CD14-positive monocyte (primary cell): ENCODE data around the gene COG6. TPM values are rescaled to one million over a fixed set of nuclear protein-coding genes. Genes with fewer than 3 reads are reported as not detected.

ENCODE experiments used
- DNase-seq, 3 donors: peaks; one replicate each; pipeline ENCODE4 v3.0.0-alpha.2; 2011 to 2022
- H2AFZ ChIP-seq: 2 replicates; pipeline ENCODE4 v1.6.0; 2012; ENCODE audit warnings: mild to moderate bottlenecking, low read depth, low read length, inconsistent platforms; ENCODE audit not compliant: insufficient read depth, poor library complexity, severe bottlenecking
- H3K27ac ChIP-seq, 2 donors: 1 replicate in 1 of 2; 2 replicates in 1 of 2; pipeline ENCODE4 v1.5.1; 2012 to 2013; ENCODE audit warnings: low read length in 2 of 2, control low read depth in 1 of 2, inconsistent platforms in 1 of 2, low read depth in 1 of 2, mild to moderate bottlenecking in 1 of 2
- H3K27me3 ChIP-seq, 2 donors: one replicate each; pipeline versions ENCODE4 v1.6.0 to v1.6.1; 2011 to 2013; ENCODE audit warnings: low read length in 2 of 2; ENCODE audit not compliant: control insufficient read depth in 2 of 2, insufficient read depth in 2 of 2
- H3K36me3 ChIP-seq, 2 donors: replicated peaks in 1 of 2; 1 replicate in 1 of 2; 2 replicates in 1 of 2; pipeline versions ENCODE4 v1.5.1 to v1.6.1; 2012 to 2013; ENCODE audit warnings: low read length in 2 of 2, control low read depth in 1 of 2, inconsistent platforms in 1 of 2, mild to moderate bottlenecking in 1 of 2; ENCODE audit not compliant: insufficient read depth in 2 of 2, control insufficient read depth in 1 of 2
- H3K4me1 ChIP-seq, 2 donors: 1 replicate in 1 of 2; 2 replicates in 1 of 2; pipeline versions ENCODE4 v1.5.1 to v1.6.1; 2012 to 2013; ENCODE audit warnings: low read length in 2 of 2, control low read depth in 1 of 2, inconsistent platforms in 1 of 2, mild to moderate bottlenecking in 1 of 2, moderate library complexity in 1 of 2; ENCODE audit not compliant: insufficient read depth in 2 of 2, control insufficient read depth in 1 of 2
- H3K4me2 ChIP-seq: replicated peaks from 2 replicates; pipeline ENCODE3; 2012; ENCODE audit warnings: low read length, moderate library complexity, mild to moderate bottlenecking; ENCODE audit not compliant: poor library complexity, severe bottlenecking; ENCODE audit errors: extremely low read depth
- H3K4me3 ChIP-seq, 3 experiments: fragments of 200-600 bp in 1 of 3; sonication (generic) in 1 of 3; replicated peaks in 1 of 3; 1 replicate in 2 of 3; 2 replicates in 1 of 3; pipeline ENCODE4 v1.5.1; 2011 to 2013; ENCODE audit warnings: low read length in 3 of 3, mild to moderate bottlenecking in 3 of 3, control low read depth in 2 of 3, low read depth in 2 of 3, inconsistent platforms in 1 of 3, moderate library complexity in 1 of 3
- H3K79me2 ChIP-seq: 2 replicates; pipeline ENCODE4 v1.6.0; 2012; ENCODE audit warnings: mild to moderate bottlenecking, control low read depth, inconsistent platforms, low read length, moderate library complexity; ENCODE audit not compliant: insufficient read depth
- H3K9ac ChIP-seq: 2 replicates; pipeline ENCODE4 v1.6.0; 2017; ENCODE audit warnings: low read length, mild to moderate bottlenecking; ENCODE audit not compliant: insufficient read depth, poor library complexity, severe bottlenecking
- H3K9me3 ChIP-seq, 2 donors: replicated peaks in 1 of 2; 1 replicate in 1 of 2; 2 replicates in 1 of 2; pipeline versions ENCODE4 v1.5.1 to v1.6.1; 2012 to 2013; ENCODE audit warnings: low read length in 2 of 2, control low read depth in 1 of 2; ENCODE audit not compliant: control insufficient read depth in 1 of 2, insufficient read depth in 1 of 2
- H4K20me1 ChIP-seq: 2 replicates; pipeline ENCODE4 v1.6.0; 2012; ENCODE audit warnings: mild to moderate bottlenecking, low read length, control low read depth, moderate library complexity; ENCODE audit not compliant: insufficient read depth
- H3K27ac Mint-ChIP-seq, 7 donors: one replicate each; pipeline ENCODE4 v1.8.0; 2020; ENCODE audit warnings: mild to moderate bottlenecking in 7 of 7, mixed read lengths in 7 of 7, moderate library complexity in 6 of 7, inconsistent platforms in 2 of 7
- H3K27me3 Mint-ChIP-seq, 3 donors: one replicate each; pipeline ENCODE4 v1.8.0; 2021 to 2022; ENCODE audit warnings: low read depth in 3 of 3, mild to moderate bottlenecking in 3 of 3, mixed read lengths in 3 of 3, moderate library complexity in 3 of 3, inconsistent platforms in 1 of 3
- H3K36me3 Mint-ChIP-seq, 2 donors: one replicate each; pipeline ENCODE4 v1.8.0; 2020; ENCODE audit warnings: mixed read lengths in 2 of 2, inconsistent platforms in 1 of 2, mild to moderate bottlenecking in 1 of 2
- H3K4me1 Mint-ChIP-seq: one replicate; pipeline ENCODE4 v1.8.0; 2020; ENCODE audit warnings: mild to moderate bottlenecking, mixed read lengths
- H3K4me3 Mint-ChIP-seq, 2 donors: one replicate each; pipeline ENCODE4 v1.8.0; 2020; ENCODE audit warnings: mild to moderate bottlenecking in 2 of 2, mixed read lengths in 2 of 2, moderate library complexity in 1 of 2
- H3K9me3 Mint-ChIP-seq, 7 donors: one replicate each; pipeline ENCODE4 v1.8.0; 2020 to 2022; ENCODE audit warnings: mixed read lengths in 7 of 7, mild to moderate bottlenecking in 6 of 7, moderate library complexity in 6 of 7, inconsistent platforms in 2 of 7
- WGBS: methylation state at CpG from one replicate; pipeline ENCODE4 v1.1.5; 2013; ENCODE audit warnings: missing lambda C conversion rate; ENCODE audit not compliant: insufficient coverage; 5-methylcytosine and 5-hydroxymethylcytosine counted together
- intact Hi-C, 2 donors: fragments of 100-400 bp; cut with micrococcal nuclease; formaldehyde crosslinking; loops; one replicate each; pipeline versions ENCODE4 v1.15.0 to v1.15.1; 2023
- polyA plus RNA-seq, 3 donors: library from polyadenylated mRNA; depleted of rRNA in 1 of 3; unstranded in 2 of 3; stranded (reverse) in 1 of 3; fragments of 300-500 nt in 2 of 3; fragments of >200 nt in 1 of 3; fragmentation: Illumina TruSeq in 2 of 3; gene quantifications; 1 replicate in 2 of 3; 2 replicates in 1 of 3; pipeline ENCODE4 v1.2.3, GENCODE V29; 2012 to 2021
- TF ChIP-seq, protein P1 (sequence below): fragments of 200-600 bp; IDR thresholded peaks from one replicate; pipeline ENCODE4 v1.8.0; 2022; ENCODE audit warnings: antibody characterized with exemption, mild to moderate bottlenecking

Gene COG6
- polyA plus RNA-seq, 3 donors = 3.9 to 11.0 (median 8.4) TPM

DNA sequence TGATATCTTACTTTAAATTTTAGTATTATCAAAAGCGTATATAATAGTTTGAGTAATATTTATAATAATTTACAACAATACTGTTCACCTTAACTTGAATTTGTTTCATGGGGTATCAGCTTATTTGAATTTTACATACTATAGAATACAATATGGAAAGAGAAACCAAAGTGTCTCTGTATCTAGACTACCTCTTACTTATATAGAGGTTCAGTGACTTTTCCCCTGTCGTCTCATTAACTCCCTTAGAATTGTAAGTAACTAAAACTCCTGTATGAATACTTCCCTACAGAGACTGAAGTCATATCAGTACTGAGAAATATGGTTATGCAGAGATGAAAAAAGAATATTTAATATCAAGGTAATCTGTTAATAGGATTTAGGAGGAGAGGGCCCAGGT, 26.8 kb downstream of the COG6 start:
- Mint-ChIP-seq H3K4me1 (peaks cover 4% of the 10 kb centered on the region), H3K9me3 (peaks cover 0 to 4% (median 0%) of the 10 kb centered on the region in 7 donors), H3K4me3 (no peak overlapping the region), H3K27me3 (no peaks in the 10 kb centered on the region), H3K36me3 (peaks cover 37 to 43% of the 10 kb centered on the region in 2 donors), H3K27ac (no peak overlapping the region)
- peaks cover 3 to 10% of the 10 kb centered on the region in 2 donors for H3K4me1 ChIP-seq
- H3K36me3 ChIP-seq = peaks cover 28 to 43% of the 10 kb centered on the region in 2 donors
- TF ChIP-seq, protein P1, sequence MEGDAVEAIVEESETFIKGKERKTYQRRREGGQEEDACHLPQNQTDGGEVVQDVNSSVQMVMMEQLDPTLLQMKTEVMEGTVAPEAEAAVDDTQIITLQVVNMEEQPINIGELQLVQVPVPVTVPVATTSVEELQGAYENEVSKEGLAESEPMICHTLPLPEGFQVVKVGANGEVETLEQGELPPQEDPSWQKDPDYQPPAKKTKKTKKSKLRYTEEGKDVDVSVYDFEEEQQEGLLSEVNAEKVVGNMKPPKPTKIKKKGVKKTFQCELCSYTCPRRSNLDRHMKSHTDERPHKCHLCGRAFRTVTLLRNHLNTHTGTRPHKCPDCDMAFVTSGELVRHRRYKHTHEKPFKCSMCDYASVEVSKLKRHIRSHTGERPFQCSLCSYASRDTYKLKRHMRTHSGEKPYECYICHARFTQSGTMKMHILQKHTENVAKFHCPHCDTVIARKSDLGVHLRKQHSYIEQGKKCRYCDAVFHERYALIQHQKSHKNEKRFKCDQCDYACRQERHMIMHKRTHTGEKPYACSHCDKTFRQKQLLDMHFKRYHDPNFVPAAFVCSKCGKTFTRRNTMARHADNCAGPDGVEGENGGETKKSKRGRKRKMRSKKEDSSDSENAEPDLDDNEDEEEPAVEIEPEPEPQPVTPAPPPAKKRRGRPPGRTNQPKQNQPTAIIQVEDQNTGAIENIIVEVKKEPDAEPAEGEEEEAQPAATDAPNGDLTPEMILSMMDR = no peak
- H3K79me2 ChIP-seq = no peaks in the 10 kb centered on the region
- H3K9me3 ChIP-seq = no peaks in the 10 kb centered on the region
- no peak overlapping the region for H3K9ac ChIP-seq
- no peak for DNase-seq
- H2AFZ ChIP-seq = no peak overlapping the region
- intact Hi-C loops = loop anchor here (5.0 to 10.0 kb wide), 2 partner anchors 1000 to 1092 kb away; partner anchors contain the start of gene MRPS31 (in 1 of the 2)
- no peak overlapping the region for H3K4me3 ChIP-seq
- no peaks in the 10 kb centered on the region for H4K20me1 ChIP-seq
- no peaks in the 10 kb centered on the region for H3K27me3 ChIP-seq
- no peak overlapping the region for H3K27ac ChIP-seq
- no CpG with 5 or more reads among the region's 2 CpGs for WGBS
- no peak overlapping the region for H3K4me2 ChIP-seq

DNA sequence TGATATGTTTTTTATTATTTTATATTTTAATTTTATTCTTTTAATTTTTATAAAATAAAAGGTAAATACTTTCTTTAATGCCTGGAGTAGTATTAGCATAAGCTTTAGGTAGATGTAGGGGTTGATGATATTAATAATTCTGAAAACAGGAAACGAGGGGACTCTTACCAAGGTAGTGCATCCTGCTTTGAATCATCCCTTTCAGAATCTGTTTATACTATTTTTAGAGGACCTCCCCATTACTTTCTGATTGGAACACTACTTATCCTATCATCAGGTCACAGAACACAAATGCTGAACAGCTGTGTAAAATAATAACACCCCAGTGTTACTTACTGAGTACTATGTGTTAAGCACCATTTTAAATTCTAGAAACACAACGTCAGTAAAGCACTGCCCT, 27.3 kb downstream of the COG6 start:
- Mint-ChIP-seq H3K27me3 (no peaks in the 10 kb centered on the region), H3K4me1 (peaks cover 4% of the 10 kb centered on the region), H3K4me3 (no peak overlapping the region), H3K36me3 (peaks cover 39 to 47% of the 10 kb centered on the region in 2 donors), H3K27ac (no peak overlapping the region), H3K9me3 (peaks cover 0 to 4% (median 0%) of the 10 kb centered on the region in 7 donors)
- Histone ChIP-seq H3K27me3 (no peaks in the 10 kb centered on the region), H3K4me3 (no peak overlapping the region), H3K36me3 (peaks cover 29 to 48% of the 10 kb centered on the region in 2 donors), H4K20me1 (no peaks in the 10 kb centered on the region), H3K4me2 (no peak overlapping the region), H3K9me3 (no peaks in the 10 kb centered on the region), H3K4me1 (peaks cover 3 to 10% of the 10 kb centered on the region in 2 donors), H3K9ac (no peak overlapping the region), H2AFZ (no peak overlapping the region), H3K27ac (no peak overlapping the region), H3K79me2 (no peaks in the 10 kb centered on the region)
- no CpG with 5 or more reads among the region's 2 CpGs for WGBS
- TF ChIP-seq, protein P1 = no peak
- intact Hi-C loops = loop anchor here (5.0 to 10.0 kb wide), 2 partner anchors 1000 to 1092 kb away; partner anchors contain the start of gene MRPS31 (in 1 of the 2)
- DNase-seq = no peak
